Retinal pigment epithelial cell (primary cell): Measurements from ENCODE around the gene B3GLCT.
"Not testable (repeated sequence)": the region's sequence is repeated elsewhere in the genome, so short reads cannot be mapped to it uniquely, and the experiment has no call there.

ENCODE experiments used
- DNase-seq: peaks from one replicate; pipeline ENCODE4 v3.0.0-alpha.2; 2010; ENCODE audit warnings: low read depth
- H3K4me3 ChIP-seq: 2 replicates; pipeline ENCODE4 v1.5.1; 2011; ENCODE audit warnings: mild to moderate bottlenecking, low read length, control low read depth, moderate library complexity
- TF ChIP-seq, protein P1 (sequence below): conservative IDR thresholded peaks from 2 replicates; pipeline ENCODE4 v1.5.1; 2011; ENCODE audit warnings: low read depth, low read length, control low read depth, inconsistent platforms

B3GLCT gene

DNA sequence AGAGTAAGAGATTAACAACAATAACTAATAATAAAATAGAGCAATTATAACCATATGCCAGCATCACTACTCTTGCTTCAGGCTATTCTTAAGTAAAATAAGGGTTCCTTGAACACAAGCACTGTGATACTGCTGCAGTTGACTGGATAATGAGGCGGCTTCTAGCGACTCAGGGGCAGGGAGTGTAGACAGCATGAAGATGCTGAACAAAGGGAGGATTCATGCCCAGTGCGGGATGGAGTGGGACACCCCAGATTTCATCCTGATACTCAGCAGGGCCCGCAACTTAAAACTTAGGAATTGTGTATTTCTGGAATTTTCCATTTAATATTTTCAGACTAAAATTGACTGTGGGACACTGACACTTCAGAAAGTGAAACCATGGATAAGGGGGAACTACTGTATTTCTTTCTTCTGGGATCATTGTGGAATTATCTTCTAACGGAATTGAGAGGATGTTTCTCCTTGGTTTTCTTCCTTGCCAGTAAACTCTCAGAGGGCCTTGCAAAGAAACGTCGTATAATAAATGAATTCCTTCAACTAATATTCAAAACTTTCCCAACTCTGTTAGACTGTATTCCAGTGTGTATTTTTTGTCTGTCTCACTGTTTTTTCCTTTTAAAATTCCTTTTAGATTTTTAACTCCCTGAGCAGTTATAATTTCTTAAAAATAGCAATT is 127.5 kb downstream of the B3GLCT start:
- TF ChIP-seq, protein P1, sequence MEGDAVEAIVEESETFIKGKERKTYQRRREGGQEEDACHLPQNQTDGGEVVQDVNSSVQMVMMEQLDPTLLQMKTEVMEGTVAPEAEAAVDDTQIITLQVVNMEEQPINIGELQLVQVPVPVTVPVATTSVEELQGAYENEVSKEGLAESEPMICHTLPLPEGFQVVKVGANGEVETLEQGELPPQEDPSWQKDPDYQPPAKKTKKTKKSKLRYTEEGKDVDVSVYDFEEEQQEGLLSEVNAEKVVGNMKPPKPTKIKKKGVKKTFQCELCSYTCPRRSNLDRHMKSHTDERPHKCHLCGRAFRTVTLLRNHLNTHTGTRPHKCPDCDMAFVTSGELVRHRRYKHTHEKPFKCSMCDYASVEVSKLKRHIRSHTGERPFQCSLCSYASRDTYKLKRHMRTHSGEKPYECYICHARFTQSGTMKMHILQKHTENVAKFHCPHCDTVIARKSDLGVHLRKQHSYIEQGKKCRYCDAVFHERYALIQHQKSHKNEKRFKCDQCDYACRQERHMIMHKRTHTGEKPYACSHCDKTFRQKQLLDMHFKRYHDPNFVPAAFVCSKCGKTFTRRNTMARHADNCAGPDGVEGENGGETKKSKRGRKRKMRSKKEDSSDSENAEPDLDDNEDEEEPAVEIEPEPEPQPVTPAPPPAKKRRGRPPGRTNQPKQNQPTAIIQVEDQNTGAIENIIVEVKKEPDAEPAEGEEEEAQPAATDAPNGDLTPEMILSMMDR = no peak
- no peak overlapping the region for H3K4me3 ChIP-seq
- DNase-seq = no peak

DNA sequence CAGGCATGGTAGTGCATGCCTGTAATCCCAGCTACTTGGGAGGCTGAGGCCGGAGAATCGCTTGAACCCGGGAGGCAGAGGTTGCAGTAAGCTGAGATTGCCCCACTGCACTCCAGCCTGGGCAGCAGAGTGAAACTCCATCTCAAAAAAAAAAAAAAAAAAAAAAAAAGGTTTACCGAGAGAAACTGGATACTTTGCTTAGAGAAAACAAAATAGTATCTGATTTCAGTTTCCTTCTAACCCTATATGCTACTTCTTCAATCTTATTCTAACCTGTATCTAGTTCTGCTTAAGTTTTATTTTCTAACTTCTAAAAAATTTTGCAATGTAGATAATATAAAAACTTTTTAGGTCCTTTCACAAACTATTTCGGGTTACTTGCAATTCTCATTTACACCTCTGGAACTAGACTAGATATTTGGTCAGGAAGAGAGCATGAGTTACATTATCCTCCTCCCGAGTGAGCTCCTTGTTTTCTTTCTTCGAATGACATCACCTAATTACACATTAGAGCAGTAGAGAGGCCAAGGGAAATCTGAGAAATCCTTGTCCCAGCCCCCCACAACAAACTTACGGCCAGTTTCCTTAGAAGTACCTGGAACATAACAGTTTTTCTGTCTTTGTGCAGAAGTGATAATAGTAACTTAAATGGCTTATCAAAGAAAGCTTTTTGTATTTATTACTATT is 128.9 kb downstream of the B3GLCT start:
- TF ChIP-seq, protein P1 = no peak
- H3K4me3 ChIP-seq = no peak overlapping the region
- no peak for DNase-seq

DNA sequence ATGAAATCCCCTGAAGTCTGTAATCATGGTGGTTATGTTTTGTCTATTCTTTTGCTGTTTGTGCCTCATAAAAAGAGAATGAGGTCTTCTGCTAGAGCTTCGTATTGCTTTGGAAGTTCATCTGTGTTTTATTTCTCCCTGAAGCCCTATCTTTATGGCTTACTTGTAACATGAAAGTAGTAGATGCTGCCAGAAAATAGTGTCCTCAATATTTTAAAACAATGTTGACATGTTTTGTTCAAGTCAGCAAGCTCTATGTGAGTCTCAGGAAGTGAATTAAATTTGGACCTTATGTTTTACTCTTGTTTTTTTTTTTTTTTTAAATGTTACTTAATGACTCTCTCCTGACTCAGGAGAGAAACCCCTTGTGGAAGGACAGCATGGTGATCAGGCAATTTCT is 130.5 kb downstream of the B3GLCT start:
- TF ChIP-seq, protein P1 = no peak

DNA sequence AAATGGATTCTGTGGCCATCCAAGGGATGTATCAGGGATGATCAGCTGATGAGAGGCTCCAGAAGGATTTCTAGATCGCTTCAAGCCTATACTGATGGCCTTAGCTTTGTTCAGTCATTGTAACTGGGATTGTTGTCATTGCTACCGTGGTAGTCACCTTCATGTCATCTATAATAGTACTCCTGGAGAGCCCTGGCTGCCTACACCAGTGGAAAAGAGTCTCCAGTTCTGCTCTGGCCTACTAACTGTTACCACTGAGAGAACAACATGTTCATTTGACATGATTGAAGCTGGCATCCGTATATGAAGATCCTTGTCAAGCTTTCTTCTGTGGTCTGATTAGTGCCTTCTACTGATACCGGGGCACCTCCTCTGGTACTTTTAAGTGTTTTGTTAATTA is 131.3 kb downstream of the B3GLCT start:
- TF ChIP-seq, protein P1 = no peak
- DNase-seq = no peak
- no peak overlapping the region for H3K4me3 ChIP-seq

More for the DNA sequence above, 130.5 kb downstream of the B3GLCT start:
- H3K4me3 ChIP-seq = no peak overlapping the region
- DNase-seq = no peak

DNA sequence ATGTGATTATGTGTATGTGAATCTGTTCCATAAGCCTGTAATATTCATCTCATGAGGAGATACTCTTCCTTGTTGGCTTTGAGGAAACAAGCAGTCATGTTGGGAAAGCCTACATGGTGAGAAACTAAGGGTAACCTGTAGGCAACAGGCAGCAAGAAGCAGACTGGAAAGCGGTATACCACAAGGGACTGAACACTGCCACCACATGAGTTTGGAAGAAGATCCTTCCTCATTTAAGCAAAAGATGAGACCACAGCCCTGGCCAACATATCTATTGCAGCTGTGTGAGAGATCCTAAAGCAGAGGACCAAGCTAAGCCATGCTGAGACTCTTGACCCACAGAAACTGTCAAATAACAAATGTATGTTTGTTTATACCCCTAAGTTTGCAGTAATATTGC is 134.8 kb downstream of the B3GLCT start:
- H3K4me3 ChIP-seq = no peak overlapping the region
- TF ChIP-seq, protein P1 = no peak
- DNase-seq = no peak

DNA sequence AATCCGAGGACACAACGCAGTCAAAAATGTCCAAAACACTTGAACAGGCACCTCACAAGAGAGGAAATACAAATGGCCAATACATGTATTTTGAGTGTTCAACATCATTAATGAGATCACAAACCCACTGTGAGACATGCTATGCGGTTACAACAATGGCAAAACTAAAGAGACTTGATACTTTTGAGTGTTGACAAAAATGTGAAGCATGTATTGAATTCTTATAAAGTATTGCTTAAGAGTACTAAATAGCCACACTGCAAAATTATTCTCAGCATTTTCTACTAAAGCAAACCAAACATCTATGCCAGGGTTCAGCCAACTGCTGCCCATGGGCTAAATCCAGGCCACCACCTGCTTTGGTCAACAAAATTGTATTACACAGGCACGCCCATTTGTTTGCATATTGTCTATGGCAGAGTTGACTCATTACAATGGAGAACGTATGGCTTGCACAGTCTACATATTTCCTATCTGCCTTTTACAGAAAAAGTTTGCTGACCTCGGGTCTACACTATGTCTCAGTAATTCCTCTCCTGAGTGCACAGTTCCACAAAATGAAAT is 135.3 kb downstream of the B3GLCT start:
- no peak overlapping the region for H3K4me3 ChIP-seq
- TF ChIP-seq, protein P1 = no peak
- DNase-seq = no peak

DNA sequence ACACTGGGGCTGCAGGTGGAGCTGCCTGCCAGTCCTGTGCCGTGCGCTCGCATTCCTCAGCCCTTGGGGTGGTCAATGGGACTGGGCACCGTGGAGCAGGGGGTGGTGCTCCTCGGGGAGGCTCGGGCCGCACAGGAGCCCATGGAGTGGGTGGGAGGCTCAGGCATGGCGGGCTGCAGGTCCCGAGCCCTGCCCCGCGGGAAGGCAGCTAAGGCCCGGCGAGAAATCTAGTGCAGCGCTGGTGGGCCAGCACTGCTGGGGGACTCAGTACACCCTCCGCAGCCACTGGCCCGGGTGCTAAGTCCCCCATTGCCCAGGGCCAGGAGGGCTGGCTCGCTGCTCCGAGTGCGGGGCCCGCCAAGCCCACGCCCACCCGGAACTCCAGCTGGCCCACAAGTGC is 139.8 kb downstream of the B3GLCT start:
- not testable (repeated sequence) for H3K4me3 ChIP-seq, DNase-seq

DNA sequence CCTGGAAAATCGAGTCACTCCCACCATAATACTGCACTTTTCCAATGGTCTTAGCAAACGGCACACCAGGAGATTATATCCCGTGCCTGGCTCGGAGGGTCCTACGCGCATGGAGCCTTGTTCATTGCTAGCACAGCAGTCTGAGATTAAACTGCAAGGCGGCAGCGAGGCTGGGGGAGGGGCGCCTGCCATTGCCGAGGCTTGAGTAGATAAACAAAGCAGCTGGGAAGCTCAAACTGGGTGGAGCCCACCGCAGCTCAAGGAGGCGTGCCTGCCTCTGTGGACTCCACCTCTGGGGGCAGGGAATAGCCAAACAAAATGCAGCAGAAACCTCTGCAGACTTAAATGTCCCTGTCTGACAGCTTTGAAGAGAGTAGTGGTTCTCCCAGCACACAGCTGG is 141.1 kb downstream of the B3GLCT start:
- H3K4me3 ChIP-seq, DNase-seq: not testable (repeated sequence)
